Fibroblast of peridontal ligament (primary cell): ENCODE data around the gene UQCRHL.
"Not testable (repeated sequence)": the region's sequence is repeated elsewhere in the genome, so short reads cannot be mapped to it uniquely, and the experiment has no call there.

Source experiments
- DNase-seq: peaks from one replicate; pipeline ENCODE4 v3.0.0-alpha.2; 2010; ENCODE audit errors: extremely low read depth

The UQCRHL gene

GRCh38 chr1:15807549-15807948, at the start of gene UQCRHL:
Gene UQCRHL (minus strand): TSS chr1:15807649. CDS start chr1:15807649, 0 bp downstream.
- DNase-seq = not testable (repeated sequence)

- DNase-seq = no peak
Measured at GRCh38 chr1:15856888-15857287, 49.4 kb upstream of the UQCRHL start.

GRCh38 chr1:15852828-15853302, 45.4 kb upstream of the UQCRHL start:
- no peak for DNase-seq

GRCh38 chr1:15852036-15852827, 44.8 kb upstream of the UQCRHL start:
- peak; percentile 45 for DNase-seq

GRCh38 chr1:15851210-15852035, 44.0 kb upstream of the UQCRHL start:
- no peak for DNase-seq

GRCh38 chr1:15850471-15851001, 43.1 kb upstream of the UQCRHL start:
- no peak for DNase-seq

GRCh38 chr1:15849775-15850324, 42.4 kb upstream of the UQCRHL start:
- peak; percentile 47 for DNase-seq

- DNase-seq = peak; percentile 78
Measured at GRCh38 chr1:15848929-15849774, 41.7 kb upstream of the UQCRHL start.

GRCh38 chr1:15848143-15848928, 40.9 kb upstream of the UQCRHL start:
- no peak for DNase-seq

- DNase-seq = no peak
Measured at GRCh38 chr1:15847893-15848142, 40.4 kb upstream of the UQCRHL start.

- DNase-seq = peak; percentile 92
Measured at GRCh38 chr1:15847100-15847892, 39.8 kb upstream of the UQCRHL start, which contains the start of gene SPEN. Gene SPEN (plus strand): TSS chr1:15847707. CDS start chr1:15848068, 361 bp downstream.

- DNase-seq = not testable (repeated sequence)
Measured at GRCh38 chr1:15846056-15846455, 38.6 kb upstream of the UQCRHL start.

GRCh38 chr1:15843826-15844572, 36.5 kb upstream of the UQCRHL start:
- DNase-seq = no peak

- no peak for DNase-seq
Measured at GRCh38 chr1:15838721-15839120, 31.3 kb upstream of the UQCRHL start.

- DNase-seq = no peak
Measured at GRCh38 chr1:15837931-15838330, 30.5 kb upstream of the UQCRHL start.

- DNase-seq = no peak
Measured at GRCh38 chr1:15836772-15837669, 29.6 kb upstream of the UQCRHL start.

GRCh38 chr1:15836511-15836771, 29.0 kb upstream of the UQCRHL start:
- DNase-seq = not testable (repeated sequence)
